Endothelial cell of umbilical vein (primary cell): ENCODE measurements around the gene LRRC19. TPM values are rescaled to one million over a fixed set of nuclear protein-coding genes. Genes with fewer than 3 reads are reported as not detected.

Source experiments
- BruUV-seq: library from RNA; stranded (reverse); fragments of 400-500 nt; replicated peaks from 2 replicates; lab custom pipeline; 2021; lab: Mats Ljungman, UMichigan
- CTCF ChIA-PET: fragments of 300-600, 350-600 bp; sonication (Branson Sonifier 250); formaldehyde crosslinking; loops from one replicate; lab custom pipeline; 2021; ENCODE audit warnings: antibody characterized with exemption, inconsistent platforms; lab: Charles Lee
- POLR2A ChIA-PET: fragments of 300-600, 350-600 bp; sonication (Branson Sonifier 250); formaldehyde crosslinking; loops from one replicate; lab custom pipeline; 2021; ENCODE audit warnings: antibody characterized with exemption, inconsistent platforms; lab: Charles Lee
- DNase-seq: peaks from one replicate; pipeline ENCODE4 v3.0.0-alpha.2; 2011; ENCODE audit warnings: low read depth, low spot score
- FAIRE-seq: peaks from 2 replicates; lab custom pipeline; 2011; peaks lifted over from hg19 to GRCh38; lab: Jason Lieb, UNC
- H2AFZ ChIP-seq: 2 replicates; pipeline ENCODE4 v1.6.0; 2012; ENCODE audit warnings: low read depth, low read length, control low read depth, inconsistent platforms
- H3K27ac ChIP-seq: 2 replicates; pipeline ENCODE4 v1.5.1; 2011; ENCODE audit warnings: low read depth, mild to moderate bottlenecking, control low read depth, low read length, moderate library complexity; ENCODE audit not compliant: insufficient read depth
- H3K27me3 ChIP-seq, 2 experiments: 2 replicates each; pipeline versions ENCODE4 v1.6.0 to v1.6.1; 2011; ENCODE audit warnings: low read length in 2 of 2, mixed read lengths in 1 of 2; ENCODE audit not compliant: control insufficient read depth in 2 of 2, insufficient read depth in 2 of 2
- H3K36me3 ChIP-seq, 2 experiments: 2 replicates in 1 of 2; 3 replicates in 1 of 2; pipeline ENCODE4 v1.5.1; 2011; ENCODE audit warnings: low read length in 2 of 2, mild to moderate bottlenecking in 1 of 2, moderate library complexity in 1 of 2; ENCODE audit not compliant: control insufficient read depth in 2 of 2, insufficient read depth in 2 of 2; ENCODE audit errors: extremely low read depth in 1 of 2
- H3K4me1 ChIP-seq: 3 replicates; pipeline ENCODE4 v1.5.1; 2011; ENCODE audit warnings: mild to moderate bottlenecking, low read length; ENCODE audit not compliant: control insufficient read depth, insufficient read depth; ENCODE audit errors: extremely low read depth
- H3K4me2 ChIP-seq: 2 replicates; pipeline ENCODE4 v1.6.1; 2011; ENCODE audit warnings: low read length, control low read depth, mixed read lengths; ENCODE audit not compliant: insufficient read depth
- H3K4me3 ChIP-seq, 3 experiments: fragments of 200-600 bp in 1 of 3; sonication (generic), shearing (Covaris generic) in 1 of 3; replicated peaks in 1 of 3; 2 replicates each; pipeline ENCODE4 v1.5.1; 2011 to 2016; ENCODE audit warnings: control low read depth in 3 of 3, low read length in 3 of 3, mild to moderate bottlenecking in 2 of 3, inconsistent platforms in 1 of 3, low read depth in 1 of 3, moderate library complexity in 1 of 3; ENCODE audit not compliant: insufficient read depth in 1 of 3
- H3K79me2 ChIP-seq: 2 replicates; pipeline ENCODE4 v1.6.0; 2012; ENCODE audit warnings: low read length, inconsistent platforms; ENCODE audit not compliant: control insufficient read depth, insufficient read depth
- H3K9ac ChIP-seq: replicated peaks from 2 replicates; pipeline ENCODE3; 2011; ENCODE audit warnings: low read length, control low read depth; ENCODE audit not compliant: insufficient read depth; ENCODE audit errors: extremely low read depth
- H3K9me1 ChIP-seq: replicated peaks from 3 replicates; pipeline ENCODE4 v1.6.0; 2011; ENCODE audit warnings: mild to moderate bottlenecking, low read length; ENCODE audit not compliant: control insufficient read depth, insufficient read depth; ENCODE audit errors: extremely low read depth
- H3K9me3 ChIP-seq: replicated peaks from 2 replicates; pipeline ENCODE4 v1.5.1; 2012; ENCODE audit warnings: low read length, inconsistent platforms; ENCODE audit not compliant: control insufficient read depth, insufficient read depth
- H4K20me1 ChIP-seq: replicated peaks from 2 replicates; pipeline ENCODE3; 2011; ENCODE audit warnings: mild to moderate bottlenecking, low read length; ENCODE audit not compliant: control insufficient read depth, insufficient read depth; ENCODE audit errors: extremely low read depth
- CTCF ChIP-seq, 2 donors: IDR thresholded peaks; 1 replicate in 1 of 2; 2 replicates in 1 of 2; pipeline ENCODE4 v1.5.1; 2011; ENCODE audit warnings: low read length in 2 of 2, mild to moderate bottlenecking in 2 of 2, moderate library complexity in 2 of 2, control low read depth in 1 of 2, inconsistent platforms in 1 of 2, low read depth in 1 of 2; ENCODE audit not compliant: insufficient read depth in 1 of 2; ENCODE audit errors: extremely low read depth in 1 of 2
- JUN ChIP-seq: IDR thresholded peaks from 2 replicates; pipeline ENCODE4 v1.6.1; 2011; ENCODE audit warnings: borderline replicate concordance, low read depth; ENCODE audit not compliant: insufficient read length, insufficient read depth
- MAX ChIP-seq: IDR thresholded peaks from 2 replicates; pipeline ENCODE4 v1.6.1; 2011; ENCODE audit not compliant: insufficient read depth, insufficient read length
- dilution Hi-C: fragments of 300-500 bp; cut with MboI; formaldehyde crosslinking; loops from one replicate; pipeline ENCODE4 v1.15.0; 2019; ENCODE audit warnings: low sequenced_read_pairs; ENCODE audit not compliant: extremely low pct_ligation_motif_present
- intact Hi-C: fragments of 100-400 bp; cut with micrococcal nuclease; formaldehyde crosslinking; loops from one replicate; pipeline ENCODE4 v1.10.0; 2022
- polyA plus RNA-seq, 4 experiments: library from polyadenylated mRNA; depleted of rRNA in 3 of 4; stranded (reverse) in 3 of 4; unstranded in 1 of 4; fragments of >200 nt; gene quantifications; 2 replicates each; pipeline versions ENCODE4 v1.2.1 to v1.2.3, GENCODE V29; 2011 to 2012; ENCODE audit warnings: missing spikeins in 1 of 4
- total RNA-seq: library from RNA; stranded (reverse); gene quantifications from 2 replicates; pipeline ENCODE4 v1.2.3, GENCODE V29; 2021

Gene LRRC19
- total and polyA plus RNA-seq, 2 donors (not counting 3 experiments of a cell fraction or from before 2014, with no cell fraction given), result not detected

GRCh38 chr9:27037499-27037898 lies 32.0 kb upstream of the LRRC19 start:
- POLR2A ChIA-PET, result no interaction called here
- Histone ChIP-seq H3K4me3 (no peak overlapping the region), H2AFZ (no peak overlapping the region), H3K79me2 (no peaks in the 10 kb centered on the region), H3K4me1 (no peaks in the 10 kb centered on the region), H4K20me1 (no peaks in the 10 kb centered on the region), H3K9me1 (no peaks in the 10 kb centered on the region), H3K9me3 (no peaks in the 10 kb centered on the region), H3K4me2 (no peak overlapping the region), H3K9ac (no peak overlapping the region), H3K27me3 (no peaks in the 10 kb centered on the region), H3K27ac (no peak overlapping the region), H3K36me3 (no peaks in the 10 kb centered on the region)
- BruUV-seq, result no TSS peak
- dilution Hi-C loops (no loop called here), intact Hi-C loops (no loop called here)
- no peak for DNase-seq
- TF ChIP-seq JUN, result no peak
- FAIRE-seq, result no peak
- CTCF ChIA-PET, result no interaction called here

- ChIA-PET CTCF (interaction anchor here (0.6 to 2.0 kb wide), 9 partner anchors 16 to 247 kb away, joined by 3 to 6 read pairs (median 5); no protein-coding TSS in a partner anchor), POLR2A (no interaction called here)
- Histone ChIP-seq H3K4me3 (no peak overlapping the region), H3K79me2 (no peaks in the 10 kb centered on the region), H3K4me2 (no peak overlapping the region), H3K9me3 (no peaks in the 10 kb centered on the region), H3K27me3 (no peaks in the 10 kb centered on the region), H3K9me1 (no peaks in the 10 kb centered on the region), H3K4me1 (no peaks in the 10 kb centered on the region), H3K36me3 (no peaks in the 10 kb centered on the region), H2AFZ (no peak overlapping the region), H3K9ac (no peak overlapping the region), H4K20me1 (no peaks in the 10 kb centered on the region), H3K27ac (no peak overlapping the region)
- FAIRE-seq, result peak; percentile 37
- dilution Hi-C loops (no loop called here), intact Hi-C loops (loop anchor here (1.0 to 5.0 kb wide), 5 partner anchors 19 to 242 kb away; partner anchors contain the start of gene TEK)
- DNase-seq, result peak; percentile 78
- TF ChIP-seq MAX (no peak), CTCF (IDR thresholded peaks at IDR 0.05; ENCODE audit: extremely low read depth in 1 of 2, insufficient read depth in 1 of 2, low read depth in 1 of 2, low read length in 2 of 2) (peak; percentile 60 to 62)
- BruUV-seq, result no TSS peak
Observed at GRCh38 chr9:27033815-27034403, 28.4 kb upstream of the LRRC19 start.
